Skeletal muscle cell (primary cell): ENCODE data around the gene UPK2.

Source experiments
- DNase-seq: peaks from one replicate; pipeline ENCODE4 v3.0.0-alpha.2; 2010; ENCODE audit warnings: low read depth
- H3K4me3 ChIP-seq: 2 replicates; pipeline ENCODE4 v1.5.1; 2011; ENCODE audit warnings: low read depth, mild to moderate bottlenecking, control low read depth, low read length, moderate library complexity

The UPK2 gene

DNA sequence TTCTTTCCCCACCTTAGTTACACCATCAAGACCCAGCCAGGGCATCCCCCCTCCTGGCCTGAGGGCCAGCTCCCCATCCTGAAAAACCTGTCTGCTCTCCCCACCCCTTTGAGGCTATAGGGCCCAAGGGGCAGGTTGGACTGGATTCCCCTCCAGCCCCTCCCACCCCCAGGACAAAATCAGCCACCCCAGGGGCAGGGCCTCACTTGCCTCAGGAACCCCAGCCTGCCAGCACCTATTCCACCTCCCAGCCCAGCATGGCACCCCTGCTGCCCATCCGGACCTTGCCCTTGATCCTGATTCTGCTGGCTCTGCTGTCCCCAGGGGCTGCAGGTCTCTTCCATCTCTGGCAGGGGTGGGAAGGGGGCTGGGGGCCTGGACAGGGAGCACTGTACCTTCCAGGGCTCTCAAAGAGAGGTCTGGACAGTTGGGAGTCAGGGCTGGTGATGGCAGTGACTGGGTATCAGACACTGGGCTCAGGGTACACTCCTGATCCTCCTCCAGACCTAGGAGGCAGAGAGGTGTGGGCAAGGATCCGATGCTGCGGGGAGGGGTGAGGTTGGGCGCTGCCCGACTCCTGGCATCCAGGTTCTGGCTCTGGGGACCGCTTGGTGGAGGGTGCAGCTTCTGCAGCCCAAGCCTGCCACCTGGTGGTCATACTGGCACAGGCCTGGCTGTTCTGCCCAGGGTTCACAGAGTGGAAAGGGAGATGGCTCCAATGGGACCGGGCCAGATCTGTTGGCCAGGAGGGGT lies at the start of gene UPK2:
Gene UPK2, plus strand, starts transcription at position 205 of the 753 bp plus-strand sequence. Its CDS starts 53 bp downstream, at position 258.
- no peak within 1 kb of the TSS for H3K4me3 ChIP-seq
- DNase-seq, result peak; percentile 17

- no peak overlapping the region for H3K4me3 ChIP-seq
- DNase-seq, result no peak
Observed at GRCh38 chr11:118907051-118908042, 48.8 kb upstream of the UPK2 start.

DNA sequence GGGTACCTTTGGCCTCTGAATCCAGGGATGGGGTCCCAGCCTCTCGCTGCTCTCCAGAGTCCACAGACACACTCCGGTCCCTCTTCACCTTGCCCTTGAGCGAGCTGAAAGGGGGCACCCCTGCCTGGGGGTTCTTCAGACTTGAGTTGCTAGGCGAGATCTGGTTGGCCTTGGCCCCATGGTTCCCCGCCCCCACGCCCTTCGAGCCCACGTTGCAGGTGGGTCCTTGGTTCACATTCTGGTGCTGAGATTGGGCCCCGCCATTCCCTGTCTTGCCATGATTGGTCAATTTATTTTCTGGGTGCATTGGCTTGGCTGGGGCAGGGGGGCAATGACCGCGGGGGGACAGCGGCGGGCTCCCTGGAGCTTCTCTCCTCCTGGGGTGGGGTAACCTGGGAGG lies 47.8 kb upstream of the UPK2 start:
- no peak for DNase-seq
- no peak overlapping the region for H3K4me3 ChIP-seq

DNA sequence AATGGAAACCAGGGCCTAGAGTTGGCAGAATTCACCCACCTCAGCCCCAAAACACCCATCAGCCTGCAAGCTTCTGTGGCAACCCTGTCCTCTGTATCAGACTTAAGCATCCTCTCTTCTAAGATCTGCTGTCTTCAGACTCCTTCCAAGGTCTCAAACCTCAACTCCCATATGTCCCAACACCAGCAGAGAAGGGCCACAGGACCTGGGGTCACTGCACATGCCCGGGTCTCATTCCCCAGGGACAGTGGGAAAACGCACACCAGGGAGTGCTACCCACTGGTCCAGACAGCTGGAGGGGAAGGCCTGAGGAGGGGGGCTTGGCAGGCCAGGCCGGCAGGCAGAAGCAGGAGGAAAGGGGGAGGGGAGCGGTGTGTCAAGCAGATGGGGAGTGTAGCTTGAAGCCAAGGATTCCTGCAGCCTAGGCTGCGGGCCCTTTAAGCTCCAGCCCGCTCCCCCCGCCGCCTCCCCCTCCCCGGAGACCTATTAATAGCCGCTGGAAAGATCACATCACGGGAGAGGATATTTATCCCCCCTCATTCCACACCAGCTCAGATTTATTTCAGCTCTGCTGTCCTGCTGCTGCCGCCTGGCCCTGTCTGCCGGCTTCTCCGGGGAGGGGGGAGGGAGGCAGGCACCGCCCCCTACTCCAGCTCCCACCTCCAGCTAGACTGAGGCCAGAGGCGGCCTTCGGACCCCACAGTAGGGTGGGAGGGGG lies 47.0 kb upstream of the UPK2 start:
- H3K4me3 ChIP-seq, result peak overlapping the region; percentile 42
- DNase-seq, result peak; percentile 85

GRCh38 chr11:118909619-118910308 lies 46.3 kb upstream of the UPK2 start:
- DNase-seq, result no peak
- H3K4me3 ChIP-seq, result peak overlapping the region; percentile 42

- H3K4me3 ChIP-seq, result peak overlapping the region; percentile 42
- DNase-seq, result peak; percentile 71
Observed at GRCh38 chr11:118910309-118911112, 45.6 kb upstream of the UPK2 start.

DNA sequence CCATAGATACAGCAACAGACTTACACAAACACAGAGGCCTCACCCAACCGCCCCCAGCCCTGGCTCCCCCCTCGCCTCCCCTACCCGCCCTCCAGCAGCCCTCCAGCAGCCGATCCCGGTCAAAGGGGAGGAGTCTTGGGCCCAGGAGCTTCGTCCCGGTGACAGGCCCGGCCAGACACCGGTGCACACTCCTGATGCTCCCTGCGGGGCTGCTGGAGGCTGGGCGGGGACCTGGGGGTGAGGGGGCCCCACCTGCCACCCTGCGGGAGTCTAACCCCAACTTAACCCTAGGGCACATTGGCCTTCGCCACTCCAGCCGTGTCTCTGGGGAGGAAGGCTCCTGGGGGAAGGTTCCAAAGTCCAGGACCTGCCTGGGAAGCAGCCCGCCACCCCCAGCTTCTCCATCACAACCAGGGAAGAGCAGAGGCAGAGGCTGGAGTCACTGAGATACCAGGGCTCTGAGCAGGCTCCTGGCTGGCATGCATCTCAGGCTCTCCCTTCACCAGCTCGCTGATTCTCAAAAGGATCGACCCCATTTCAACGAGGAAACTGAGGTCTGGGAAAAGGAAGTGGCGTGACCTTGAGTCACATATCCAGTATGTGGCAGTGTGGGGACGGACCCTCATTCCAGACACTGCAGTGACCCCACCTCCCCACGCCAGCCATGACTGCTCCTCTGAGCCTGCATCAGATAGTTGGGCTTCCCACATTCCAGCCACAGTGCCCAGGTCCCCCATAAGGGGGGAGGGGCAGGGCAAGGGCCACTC lies 44.8 kb upstream of the UPK2 start:
- no peak for DNase-seq
- H3K4me3 ChIP-seq, result peak overlapping the region; percentile 32

- H3K4me3 ChIP-seq, result peak overlapping the region; percentile 32
- peak; percentile 80 for DNase-seq
Observed at GRCh38 chr11:118911880-118912741, 44.0 kb upstream of the UPK2 start.

DNA sequence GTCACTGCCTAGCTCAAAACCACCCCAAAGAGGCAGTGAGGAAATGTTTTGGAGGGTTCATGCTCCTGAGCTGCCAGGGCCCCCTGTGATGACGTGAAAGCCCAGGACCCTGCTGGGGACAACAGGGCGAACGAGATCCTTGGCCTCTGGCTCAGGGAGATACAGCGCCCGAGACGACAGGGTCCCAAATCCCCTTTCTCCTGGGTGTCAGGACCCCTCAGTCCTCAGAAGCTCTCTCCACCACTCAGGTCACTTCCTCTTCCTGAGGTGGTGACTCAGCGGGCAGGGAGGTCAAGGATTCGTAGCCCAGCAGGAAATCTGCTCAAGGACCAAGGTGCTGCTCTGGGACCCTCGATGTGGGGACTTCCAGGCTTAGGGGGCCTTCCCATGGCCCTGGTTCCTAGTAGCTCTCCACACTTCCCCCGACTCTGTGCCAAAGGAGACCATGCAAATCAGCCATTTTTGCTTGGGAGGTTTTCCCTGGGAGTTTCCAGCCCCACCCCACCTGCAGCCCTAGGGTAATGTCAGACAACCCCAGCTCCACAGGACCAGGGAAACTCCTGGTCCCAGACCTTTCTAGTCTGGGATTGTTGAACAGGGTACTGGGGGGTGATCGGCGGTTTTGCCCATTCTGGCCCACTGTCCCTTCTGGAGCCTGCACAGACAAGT lies 43.2 kb upstream of the UPK2 start:
- no peak overlapping the region for H3K4me3 ChIP-seq
- no peak for DNase-seq

DNA sequence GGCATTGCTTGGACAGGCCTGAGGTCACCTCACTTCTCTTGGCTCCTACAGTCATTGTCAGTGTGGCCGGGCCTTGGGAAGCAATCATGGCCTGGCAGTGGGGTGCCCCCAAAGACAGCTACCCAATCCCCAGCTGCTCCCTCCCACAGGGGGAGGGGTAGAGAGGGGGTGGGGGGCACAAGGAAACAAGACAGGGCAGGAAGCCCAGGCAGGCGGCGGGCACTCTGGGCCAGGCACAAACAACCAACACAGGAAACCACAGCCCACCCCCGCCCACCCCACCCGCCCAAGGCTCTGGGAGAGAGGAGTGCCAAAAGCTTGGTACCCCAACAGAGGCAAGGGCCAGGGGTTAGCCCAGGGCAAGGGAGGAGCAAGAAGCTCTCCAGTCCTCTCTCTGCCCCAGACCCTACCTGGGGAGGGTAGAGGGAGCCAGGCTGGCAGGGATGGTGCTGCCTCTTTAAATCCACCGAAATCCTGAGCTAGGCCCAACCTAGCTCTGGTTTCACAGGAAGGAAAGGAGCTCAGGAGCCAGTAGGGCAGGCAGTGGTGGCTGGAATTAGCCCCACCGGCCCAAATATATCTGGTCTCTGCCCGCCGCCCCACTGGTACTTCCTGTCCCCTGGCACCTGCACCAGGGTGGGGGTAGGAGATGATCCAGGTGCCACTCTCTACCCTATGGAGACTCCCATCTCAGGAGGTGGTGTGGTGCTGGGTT lies 42.5 kb upstream of the UPK2 start:
- no peak overlapping the region for H3K4me3 ChIP-seq
- no peak for DNase-seq

DNA sequence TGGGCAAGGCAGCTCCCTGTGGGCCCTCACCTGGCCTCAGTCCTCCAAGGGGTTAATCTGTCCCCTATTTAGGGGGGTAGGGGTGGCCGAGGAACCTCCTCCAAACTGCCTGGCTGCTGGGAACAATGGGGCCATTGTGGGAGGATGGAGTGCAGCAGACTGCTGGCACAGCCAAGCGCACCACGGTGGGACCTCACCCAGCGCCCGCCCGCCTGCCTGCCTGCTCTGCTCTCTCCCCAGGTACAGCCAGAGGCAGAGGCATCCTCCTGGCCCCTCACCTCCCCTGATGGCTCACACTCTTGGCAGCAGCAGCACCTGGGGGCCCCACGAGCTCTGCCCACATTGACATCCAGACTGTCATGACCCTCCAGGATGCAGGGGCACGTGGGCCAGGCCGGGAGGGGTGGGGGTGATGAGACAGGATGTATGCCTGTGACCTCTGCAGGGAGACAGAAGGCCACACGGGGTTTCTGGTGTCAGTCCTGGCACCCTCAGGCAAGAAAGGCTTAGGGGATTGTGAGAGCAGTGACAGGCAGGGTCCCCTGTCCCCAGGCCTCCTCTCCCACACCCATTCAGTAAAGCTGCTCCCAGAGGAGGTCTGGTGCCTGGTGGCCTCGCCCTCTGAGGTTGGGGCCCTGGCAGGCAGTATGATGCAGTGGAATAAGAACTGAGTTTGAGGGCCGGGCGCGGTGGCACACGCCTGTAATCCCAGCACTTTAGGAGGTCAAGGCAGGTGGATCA lies 41.8 kb upstream of the UPK2 start:
- H3K4me3 ChIP-seq, result no peak overlapping the region
- no peak for DNase-seq

DNA sequence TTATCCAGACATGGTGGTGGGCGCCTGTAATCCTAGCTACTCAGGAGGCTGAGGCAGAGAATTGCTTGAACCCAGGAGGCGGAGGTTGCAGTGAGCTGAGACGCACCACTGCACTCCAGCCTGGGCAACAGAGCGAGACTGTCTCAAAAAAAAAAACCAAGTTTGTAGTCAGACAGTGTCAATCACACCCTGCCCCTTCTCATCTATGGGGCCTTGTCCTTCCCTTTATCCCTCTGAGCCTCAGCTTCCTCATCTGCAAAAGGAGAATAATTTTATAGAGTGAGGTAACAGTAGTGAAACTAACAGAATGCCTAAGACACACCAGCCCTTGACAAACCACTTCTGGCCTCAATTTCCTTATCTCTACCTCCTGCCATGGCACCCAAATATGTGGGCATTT lies 41.1 kb upstream of the UPK2 start:
- no peak for DNase-seq
- H3K4me3 ChIP-seq, result no peak overlapping the region

- H3K4me3 ChIP-seq, result no peak overlapping the region
- DNase-seq, result no peak
Observed at GRCh38 chr11:118915396-118915795, 40.7 kb upstream of the UPK2 start.

DNA sequence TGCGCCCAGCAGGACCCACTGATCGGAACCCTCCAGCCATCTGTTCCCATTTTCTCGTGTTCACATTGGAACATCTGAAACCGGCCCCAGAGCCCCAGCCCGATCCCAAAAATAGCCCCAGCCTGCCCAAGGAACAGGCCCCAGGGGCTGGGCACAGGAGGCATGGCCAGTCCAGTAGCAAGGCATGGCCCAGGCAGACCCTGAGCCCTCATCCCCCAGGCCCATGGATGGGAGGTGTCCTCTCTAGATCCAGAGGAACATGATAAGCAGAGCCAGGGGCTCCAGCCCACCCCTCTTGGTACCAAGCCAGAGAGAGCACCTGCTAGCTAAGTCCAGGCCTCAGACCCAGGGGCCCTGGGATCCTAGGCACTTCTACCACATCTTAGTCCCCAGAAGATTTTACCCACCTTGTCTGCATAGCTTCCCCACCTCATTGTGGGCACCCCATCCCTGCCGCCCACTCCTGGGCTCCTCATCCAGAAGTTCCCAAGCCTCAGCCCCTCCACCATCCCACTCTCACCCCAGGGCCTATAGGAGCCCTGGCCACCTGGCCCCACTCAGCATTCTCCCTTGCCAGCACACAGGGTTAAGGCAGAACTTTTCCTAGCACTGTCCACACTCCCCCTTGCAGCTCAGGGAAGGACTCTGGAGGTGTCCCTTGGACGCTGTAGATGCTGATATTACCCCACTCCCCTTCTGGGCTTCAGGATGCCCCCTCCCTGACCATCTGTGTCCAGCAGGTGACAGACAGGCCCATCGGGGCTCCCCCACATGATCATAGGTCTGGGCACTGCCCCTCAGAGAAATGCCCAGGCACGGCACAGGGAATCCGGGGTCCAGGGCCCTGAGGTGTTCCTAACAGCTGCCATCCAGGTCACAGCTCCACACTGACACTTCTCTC lies 39.9 kb upstream of the UPK2 start:
- H3K4me3 ChIP-seq, result peak overlapping the region; percentile 12
- DNase-seq, result no peak
